CD4-positive, alpha-beta T cell treated with Interferon gamma for 1 hour (primary cell): Measurements from ENCODE around the gene COG2.
"Not testable (repeated sequence)": the region's sequence is repeated elsewhere in the genome, so short reads cannot be mapped to it uniquely, and the experiment has no call there.

Experiments
- DNase-seq: peaks from one replicate; pipeline ENCODE4 v3.0.0-alpha.2; 2020

The COG2 gene

DNA sequence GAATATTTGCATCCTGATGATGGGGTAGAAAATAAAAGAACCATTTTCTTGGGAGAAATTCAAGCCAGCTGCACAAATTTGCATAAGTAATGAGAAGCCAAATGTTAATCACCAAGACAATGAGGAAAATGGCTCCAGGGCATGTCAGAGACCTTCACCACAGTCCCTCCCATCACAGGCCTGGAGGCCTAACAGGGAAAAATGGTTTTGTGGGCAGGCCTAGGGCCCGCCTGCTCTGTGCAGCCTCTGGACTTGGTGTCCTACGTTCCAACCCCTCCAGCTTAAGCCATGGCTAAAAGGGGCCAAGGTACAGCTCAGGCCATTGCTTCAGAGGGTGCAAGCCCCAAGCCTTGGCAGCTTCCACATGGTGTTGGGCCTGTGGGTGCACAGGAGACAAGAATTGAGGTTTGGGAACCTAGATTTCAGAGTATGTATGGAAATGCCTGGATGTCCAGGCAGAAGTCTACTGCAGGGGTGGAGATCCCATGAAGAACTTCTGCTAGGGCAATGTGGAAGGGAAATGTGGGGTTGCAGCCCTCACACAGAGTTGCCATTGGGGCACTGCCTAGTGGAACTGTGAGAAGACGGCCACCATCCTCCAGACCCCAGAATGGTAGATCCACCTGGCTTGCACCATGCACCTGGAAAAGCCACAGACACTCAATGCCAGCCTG, 79.7 kb downstream of the COG2 start:
- not testable (repeated sequence) for DNase-seq

DNA sequence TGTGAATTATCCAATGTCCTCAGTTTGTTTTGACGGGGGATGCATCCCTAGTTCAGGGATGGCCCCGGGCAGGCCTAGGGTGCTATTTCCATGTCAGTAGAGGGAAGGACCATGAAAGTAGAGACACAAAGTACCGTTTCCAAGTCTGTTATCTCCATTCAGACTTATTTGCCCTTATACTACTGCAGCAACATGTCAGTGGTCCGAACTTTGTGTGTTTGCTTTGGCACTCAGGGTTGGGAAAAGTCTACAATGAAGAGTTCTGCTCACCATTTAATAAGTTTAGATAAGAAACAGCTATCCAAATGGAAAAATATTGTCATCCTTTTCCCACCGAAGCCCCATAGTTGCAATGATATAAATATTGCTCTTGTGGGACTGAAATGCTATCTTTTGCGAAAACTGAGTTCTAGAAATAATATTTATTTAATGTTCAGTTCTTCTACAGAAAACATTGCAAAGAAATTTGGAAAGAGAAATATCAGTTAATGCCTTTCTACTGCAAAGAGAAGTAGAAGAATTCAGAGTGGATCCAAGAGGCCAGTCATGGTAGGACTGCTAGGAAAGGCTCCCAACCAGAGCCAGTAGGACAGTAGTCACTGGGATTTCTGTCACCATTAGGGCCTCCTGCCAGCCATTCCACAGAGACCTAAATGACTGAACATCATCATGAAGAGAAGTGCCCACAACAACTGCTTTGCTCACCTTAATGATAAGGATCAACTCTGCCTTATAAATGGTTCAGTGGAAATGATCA, 83.2 kb downstream of the COG2 start:
- DNase-seq: no peak

DNA sequence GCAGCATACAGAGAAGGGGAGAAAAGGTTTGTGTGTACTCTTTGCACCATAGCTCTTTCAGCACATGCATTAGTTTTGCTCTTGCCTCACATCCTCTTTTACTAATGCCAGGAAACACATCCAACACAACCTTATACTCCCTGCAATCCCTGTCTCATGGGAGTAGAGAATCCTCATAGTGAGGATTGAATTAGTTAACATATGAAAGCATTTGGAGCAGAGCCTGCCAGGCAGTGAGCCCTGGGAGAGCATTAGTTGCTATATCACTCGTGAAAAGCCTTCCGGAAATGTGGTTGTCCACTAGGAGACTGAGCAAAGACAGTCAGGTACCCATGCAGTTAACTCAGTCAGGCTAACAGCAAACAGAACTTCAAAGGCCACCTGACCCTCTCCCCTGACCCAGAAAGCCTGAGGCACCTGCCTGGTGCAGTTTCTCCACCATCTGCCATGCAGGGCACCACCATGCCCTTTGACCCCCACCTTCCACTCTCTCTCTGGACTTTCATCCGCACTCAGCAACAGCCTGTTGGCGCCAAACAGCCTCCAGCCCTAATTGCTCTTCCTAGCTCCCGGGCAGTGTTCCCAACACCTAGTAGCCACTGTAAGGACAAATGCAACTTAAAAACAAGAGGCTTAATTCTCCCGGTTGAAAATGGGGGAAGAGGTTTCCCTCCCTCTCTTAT, 86.6 kb downstream of the COG2 start:
- no peak for DNase-seq

DNA sequence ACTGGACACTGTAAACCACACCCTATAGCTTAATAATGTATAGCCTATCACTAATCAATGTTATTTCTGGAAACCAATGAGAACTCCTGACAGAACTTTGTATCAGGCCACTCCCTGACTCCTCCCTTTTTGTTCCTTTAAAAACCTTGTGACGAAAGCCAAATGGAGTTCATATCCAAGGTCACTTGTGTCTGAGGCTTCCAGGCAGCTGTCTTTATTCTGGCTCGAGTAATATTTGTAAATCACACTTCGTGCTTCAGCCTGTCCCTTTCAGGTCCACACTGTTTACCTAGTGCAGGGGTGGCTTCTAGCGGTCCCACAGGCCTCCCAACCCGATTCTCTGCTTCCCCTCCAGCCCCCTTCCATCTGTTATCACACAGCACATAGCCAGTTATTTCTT, 88.7 kb downstream of the COG2 start:
- no peak for DNase-seq

DNA sequence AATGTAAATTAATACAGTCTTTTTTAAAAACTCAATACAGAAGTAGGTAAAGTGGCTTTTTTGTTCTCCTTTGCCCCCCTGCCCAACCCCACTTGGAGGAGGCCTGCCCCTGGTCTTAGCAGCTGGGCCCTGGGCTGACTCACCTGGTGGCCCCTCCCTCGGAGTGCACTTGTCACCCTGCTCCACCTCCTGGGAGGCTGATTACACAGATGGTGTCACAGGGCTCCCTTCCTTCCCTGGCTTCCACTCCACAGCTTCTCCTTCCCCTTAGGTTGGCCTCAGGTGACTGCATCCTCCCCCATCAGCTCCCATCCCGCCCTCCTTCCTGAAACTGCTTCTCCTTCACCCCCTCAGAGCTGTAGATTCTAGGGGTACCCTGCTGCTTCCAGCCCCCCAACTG, 93.2 kb downstream of the COG2 start:
- no peak for DNase-seq

DNA sequence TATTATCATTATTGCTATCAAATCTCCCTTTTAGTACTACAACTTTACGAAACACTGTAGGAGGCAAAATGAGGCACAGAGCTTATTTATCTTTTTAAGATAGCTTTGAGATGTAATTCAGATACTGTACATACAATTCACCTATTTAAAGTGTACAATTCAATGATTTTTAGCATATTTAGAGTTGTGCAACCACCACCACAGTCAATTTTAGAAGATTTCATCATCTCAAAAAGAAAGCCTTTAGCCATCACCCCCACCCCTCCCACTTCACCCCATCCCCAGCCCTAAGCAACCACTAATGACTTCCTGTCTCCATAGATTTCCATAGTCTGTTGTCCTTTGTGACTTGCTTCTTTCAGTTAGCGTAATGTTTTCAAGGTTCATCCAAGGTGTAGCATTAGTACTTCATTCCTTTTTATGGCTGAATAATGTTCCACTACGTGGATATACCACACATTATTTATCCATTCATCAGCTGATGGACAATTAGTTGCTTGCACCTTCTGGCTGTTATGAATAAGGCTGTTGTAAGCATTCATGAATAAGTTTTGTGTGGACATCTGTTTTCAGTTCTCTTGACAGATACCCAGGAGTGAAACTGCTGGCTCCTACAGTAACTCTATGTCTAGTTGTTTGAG, 95.5 kb downstream of the COG2 start:
- DNase-seq: no peak

DNA sequence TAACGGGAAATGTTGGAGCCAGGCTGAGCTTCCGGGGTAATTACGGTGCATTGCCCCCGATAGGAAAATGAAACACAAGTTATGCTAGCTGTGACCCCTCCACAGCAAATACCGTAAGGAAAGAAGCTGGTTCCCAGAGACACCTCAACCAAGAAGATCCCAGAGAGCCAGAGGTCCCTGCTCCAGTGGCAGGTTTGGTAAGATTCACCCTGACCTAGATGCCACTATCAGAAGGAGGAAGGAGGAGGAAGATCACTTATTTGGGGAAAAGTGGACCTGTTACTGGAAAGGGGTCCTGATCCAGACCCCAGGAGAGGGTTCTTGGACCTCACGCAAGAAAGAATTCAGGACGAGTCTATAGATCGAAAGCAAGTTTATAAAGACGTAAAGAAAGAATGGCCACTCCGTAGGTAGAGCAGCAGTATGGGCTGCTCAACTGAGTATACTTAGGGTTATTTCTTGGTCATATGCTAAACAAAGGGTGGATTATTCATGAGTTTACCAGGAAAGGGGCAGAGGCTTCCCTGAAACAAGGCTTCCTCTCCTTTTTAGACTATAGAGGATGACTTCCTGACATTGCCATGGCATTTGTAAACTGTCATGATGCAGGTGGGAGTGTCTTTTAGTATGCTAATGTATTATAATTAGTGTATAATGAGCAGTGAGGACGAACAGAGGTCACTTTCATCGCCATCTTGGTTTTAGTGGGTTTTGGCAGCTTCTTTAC, 97.4 kb downstream of the COG2 start:
- no peak for DNase-seq
